ENCODE data around the gene RAMACL.

Gene RAMACL

GRCh38 chr6:166533205-166533824, 53.2 kb downstream of the RAMACL start:
- H3K27ac ChIP-seq (ENCODE audit: low read depth, low read length): no peak overlapping the region
- H3K36me3 ChIP-seq (ENCODE audit: control insufficient read depth in 1 of 2, insufficient read depth in 2 of 2, low read length in 2 of 2): peaks cover 0 to 9% of the 10 kb centered on the region in 2 donors
- no peak overlapping the region for H3K9ac ChIP-seq (ENCODE audit: low read depth in 1 of 2, low read length in 2 of 2)

More at GRCh38 chr6:166533205-166533824, 53.2 kb downstream of the RAMACL start:
- Histone ChIP-seq H3K4me1 (ENCODE audit: control insufficient read depth in 1 of 2, insufficient read depth in 2 of 2, low read length in 2 of 2) (no peaks in the 10 kb centered on the region), H3K27me3 (ENCODE audit: control insufficient read depth in 1 of 2, insufficient read depth in 2 of 2, low read length in 2 of 2) (no peaks in the 10 kb centered on the region), H3K9me3 (ENCODE audit: control insufficient read depth in 1 of 2, low read length in 2 of 2) (no peaks in the 10 kb centered on the region), H3K4me3 (ENCODE audit: low read depth in 1 of 2, low read length in 2 of 2) (no peak overlapping the region)
